Stimulated activated CD4-positive, alpha-beta T cell treated with anti-CD3 and anti-CD28 coated beads, Interleukin-15, amount 100 ng/mL, for 48 hours (primary cell): ENCODE results near the gene BUB3.

Experiments
- DNase-seq, 2 donors: peaks; one replicate each; pipeline ENCODE4 v3.0.0-alpha.2; 2020; ENCODE audit warnings: low read depth in 2 of 2

Gene BUB3

GRCh38 chr10:123154092-123154710, at the start of gene BUB3:
TSS of gene BUB3 (plus strand) at chr10:123154402. CDS start at chr10:123154918, 516 bp downstream.
- DNase-seq, result peak; percentile 92 to 93

GRCh38 chr10:123109466-123109865, 44.7 kb upstream of the BUB3 start:
- no peak for DNase-seq

- DNase-seq, result no peak
Observed at GRCh38 chr10:123117644-123118417, 36.4 kb upstream of the BUB3 start.

GRCh38 chr10:123119081-123119480, 35.1 kb upstream of the BUB3 start:
- DNase-seq, result no peak

GRCh38 chr10:123126246-123126645, 28.0 kb upstream of the BUB3 start:
- no peak for DNase-seq

- DNase-seq, result no peak
Observed at GRCh38 chr10:123129618-123130271, 24.5 kb upstream of the BUB3 start.

- DNase-seq, result peak; percentile 76 to 81
Observed at GRCh38 chr10:123132576-123133477, 21.4 kb upstream of the BUB3 start.

GRCh38 chr10:123133541-123134342, 20.5 kb upstream of the BUB3 start:
- DNase-seq, result no peak

- DNase-seq, result no peak
Observed at GRCh38 chr10:123134343-123134914, 19.8 kb upstream of the BUB3 start.

GRCh38 chr10:123134915-123135414, 19.2 kb upstream of the BUB3 start:
- no peak for DNase-seq

GRCh38 chr10:123135415-123136141, 18.6 kb upstream of the BUB3 start, which contains the start of gene HMX3:
TSS of gene HMX3 (plus strand) at chr10:123135970. CDS start at chr10:123136051, 81 bp downstream.
- no peak for DNase-seq

GRCh38 chr10:123136221-123136805, 17.9 kb upstream of the BUB3 start:
- DNase-seq, result no peak

- no peak for DNase-seq
Observed at GRCh38 chr10:123136806-123137642, 17.2 kb upstream of the BUB3 start.

GRCh38 chr10:123139165-123139520, 15.1 kb upstream of the BUB3 start:
- no peak for DNase-seq

GRCh38 chr10:123139521-123140163, 14.6 kb upstream of the BUB3 start:
- DNase-seq, result no peak

GRCh38 chr10:123140164-123140982, 13.8 kb upstream of the BUB3 start:
- no peak for DNase-seq

GRCh38 chr10:123140983-123141390, 13.2 kb upstream of the BUB3 start:
- DNase-seq, result no peak
